Mucosa of stomach (tissue), 1 donor: ENCODE measurements around the gene WDFY2.

Experiments
- H3K27me3 ChIP-seq: one replicate; pipeline ENCODE4 v1.7.0; 2013; ENCODE audit warnings: mild to moderate bottlenecking, low read length; ENCODE audit not compliant: control insufficient read depth, insufficient read depth
- H3K36me3 ChIP-seq: one replicate; pipeline ENCODE4 v1.7.0; 2013; ENCODE audit warnings: low read length; ENCODE audit not compliant: control insufficient read depth, insufficient read depth
- H3K4me1 ChIP-seq: one replicate; pipeline ENCODE4 v1.7.0; 2013; ENCODE audit warnings: mild to moderate bottlenecking, low read length; ENCODE audit not compliant: control insufficient read depth, insufficient read depth
- H3K4me3 ChIP-seq: one replicate; pipeline ENCODE4 v1.7.0; 2013; ENCODE audit warnings: low read length
- H3K9ac ChIP-seq: one replicate; pipeline ENCODE4 v1.7.0; 2013; ENCODE audit warnings: mild to moderate bottlenecking, low read length, moderate library complexity
- H3K9me3 ChIP-seq: one replicate; pipeline ENCODE4 v1.7.0; 2013; ENCODE audit warnings: mild to moderate bottlenecking, low read length, moderate library complexity; ENCODE audit not compliant: control insufficient read depth
- donor health status: Pancreatic carcinoma.

The WDFY2 gene

GRCh38 chr13:51714663-51715168 lies 130.5 kb downstream of the WDFY2 start:
- H3K9ac ChIP-seq: no peak overlapping the region
- no peaks in the 10 kb centered on the region for H3K27me3 ChIP-seq
- no peak overlapping the region for H3K4me3 ChIP-seq
- no peaks in the 10 kb centered on the region for H3K9me3 ChIP-seq
- no peaks in the 10 kb centered on the region for H3K4me1 ChIP-seq
- H3K36me3 ChIP-seq: no peaks in the 10 kb centered on the region

- H3K36me3 ChIP-seq: no peaks in the 10 kb centered on the region
- no peak overlapping the region for H3K4me3 ChIP-seq
- H3K9me3 ChIP-seq: no peaks in the 10 kb centered on the region
- no peaks in the 10 kb centered on the region for H3K27me3 ChIP-seq
- H3K4me1 ChIP-seq: no peaks in the 10 kb centered on the region
- no peak overlapping the region for H3K9ac ChIP-seq
These were observed 131.4 kb downstream of the WDFY2 start for GRCh38 chr13:51715613-51716012.

GRCh38 chr13:51717786-51718398 lies 133.6 kb downstream of the WDFY2 start:
- no peaks in the 10 kb centered on the region for H3K36me3 ChIP-seq
- H3K9ac ChIP-seq: no peak overlapping the region
- H3K4me1 ChIP-seq: no peaks in the 10 kb centered on the region
- H3K27me3 ChIP-seq: no peaks in the 10 kb centered on the region
- H3K9me3 ChIP-seq: no peaks in the 10 kb centered on the region
- no peak overlapping the region for H3K4me3 ChIP-seq

GRCh38 chr13:51719394-51719793 lies 135.1 kb downstream of the WDFY2 start:
- Histone ChIP-seq H3K27me3 (no peaks in the 10 kb centered on the region), H3K9ac (no peak overlapping the region), H3K4me1 (no peaks in the 10 kb centered on the region), H3K36me3 (no peaks in the 10 kb centered on the region), H3K4me3 (no peak overlapping the region), H3K9me3 (no peaks in the 10 kb centered on the region)

- Histone ChIP-seq H3K9ac (no peak overlapping the region), H3K4me1 (no peaks in the 10 kb centered on the region), H3K27me3 (no peaks in the 10 kb centered on the region), H3K4me3 (no peak overlapping the region), H3K9me3 (no peaks in the 10 kb centered on the region), H3K36me3 (no peaks in the 10 kb centered on the region)
These were observed 137.2 kb downstream of the WDFY2 start for GRCh38 chr13:51721496-51721895.

GRCh38 chr13:51723529-51723928 lies 139.3 kb downstream of the WDFY2 start:
- H3K9me3 ChIP-seq: no peaks in the 10 kb centered on the region
- H3K4me1 ChIP-seq: no peaks in the 10 kb centered on the region
- no peak overlapping the region for H3K4me3 ChIP-seq
- no peaks in the 10 kb centered on the region for H3K36me3 ChIP-seq
- H3K27me3 ChIP-seq: no peaks in the 10 kb centered on the region
- no peak overlapping the region for H3K9ac ChIP-seq

GRCh38 chr13:51724721-51725120 lies 140.5 kb downstream of the WDFY2 start:
- H3K4me1 ChIP-seq: no peaks in the 10 kb centered on the region
- no peaks in the 10 kb centered on the region for H3K36me3 ChIP-seq
- H3K9ac ChIP-seq: no peak overlapping the region
- no peaks in the 10 kb centered on the region for H3K9me3 ChIP-seq
- H3K27me3 ChIP-seq: no peaks in the 10 kb centered on the region
- H3K4me3 ChIP-seq: no peak overlapping the region

- no peak overlapping the region for H3K9ac ChIP-seq
- no peaks in the 10 kb centered on the region for H3K36me3 ChIP-seq
- H3K4me1 ChIP-seq: peaks cover 9% of the 10 kb centered on the region
These were observed 142.4 kb downstream of the WDFY2 start for GRCh38 chr13:51726446-51727193.

GRCh38 chr13:51727634-51728274 lies 143.5 kb downstream of the WDFY2 start:
- Histone ChIP-seq H3K9ac (no peak overlapping the region), H3K9me3 (no peaks in the 10 kb centered on the region), H3K4me1 (peaks cover 9% of the 10 kb centered on the region)

More at GRCh38 chr13:51726446-51727193, 142.4 kb downstream of the WDFY2 start:
- Histone ChIP-seq H3K27me3 (no peaks in the 10 kb centered on the region), H3K9me3 (no peaks in the 10 kb centered on the region), H3K4me3 (no peak overlapping the region)

GRCh38 chr13:51728275-51728673 lies 144.0 kb downstream of the WDFY2 start:
- H3K27me3 ChIP-seq: no peaks in the 10 kb centered on the region
- H3K4me1 ChIP-seq: peaks cover 10% of the 10 kb centered on the region
- H3K9ac ChIP-seq: no peak overlapping the region
- H3K4me3 ChIP-seq: no peak overlapping the region
- no peaks in the 10 kb centered on the region for H3K9me3 ChIP-seq
- no peaks in the 10 kb centered on the region for H3K36me3 ChIP-seq

More at GRCh38 chr13:51727634-51728274, 143.5 kb downstream of the WDFY2 start:
- Histone ChIP-seq H3K27me3 (no peaks in the 10 kb centered on the region), H3K4me3 (no peak overlapping the region), H3K36me3 (no peaks in the 10 kb centered on the region)

- Histone ChIP-seq H3K9me3 (no peaks in the 10 kb centered on the region), H3K27me3 (no peaks in the 10 kb centered on the region), H3K4me3 (no peak overlapping the region), H3K9ac (no peak overlapping the region), H3K4me1 (peaks cover 16% of the 10 kb centered on the region), H3K36me3 (no peaks in the 10 kb centered on the region)
These were observed 144.7 kb downstream of the WDFY2 start for GRCh38 chr13:51728972-51729371.
